GM19239 (cell line): ENCODE data around the gene GNAQ.

Experiments used
- DNase-seq: peaks from one replicate; pipeline ENCODE4 v3.0.0; 2011; ENCODE audit warnings: low spot score; ENCODE audit not compliant: insufficient read length
- FAIRE-seq: peaks from 2 replicates; lab custom pipeline; 2011; peaks lifted over from hg19 to GRCh38; lab: Jason Lieb, UNC

Gene GNAQ

DNA sequence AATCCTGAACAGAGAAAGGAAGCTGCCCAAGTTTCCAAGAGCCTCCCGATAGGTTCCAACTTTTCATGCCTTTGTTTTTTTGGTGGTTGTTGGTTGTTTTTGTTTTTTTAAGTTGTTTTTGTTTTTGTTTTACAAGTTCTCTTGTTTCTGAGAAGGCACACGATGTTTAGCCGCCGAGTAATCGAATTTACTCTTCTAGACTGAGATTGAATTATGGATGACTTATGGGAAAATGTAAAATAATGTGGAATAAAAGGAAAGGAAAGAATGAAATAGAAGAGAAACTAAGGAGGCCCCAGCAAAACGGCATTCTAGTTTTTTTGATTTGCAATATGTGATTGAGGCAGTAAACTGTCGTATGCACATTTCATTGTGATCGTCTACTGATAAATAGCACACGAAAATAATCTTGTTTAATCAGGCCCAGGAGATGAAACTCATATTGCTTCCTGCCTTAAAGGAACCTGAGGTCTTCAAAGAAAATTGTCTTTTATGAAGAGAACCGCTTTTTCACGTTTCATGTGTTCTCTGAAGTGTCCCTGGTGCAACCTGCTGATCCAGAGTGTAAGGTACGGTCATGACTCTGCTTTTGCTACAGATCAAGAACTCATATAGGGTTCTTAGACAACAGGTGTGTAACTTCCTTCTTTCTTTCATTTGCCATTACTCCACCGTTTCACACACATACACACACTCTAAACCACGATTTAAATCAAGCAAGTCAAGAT, 1.3 kb upstream of the GNAQ start:
- no peak for FAIRE-seq

DNA sequence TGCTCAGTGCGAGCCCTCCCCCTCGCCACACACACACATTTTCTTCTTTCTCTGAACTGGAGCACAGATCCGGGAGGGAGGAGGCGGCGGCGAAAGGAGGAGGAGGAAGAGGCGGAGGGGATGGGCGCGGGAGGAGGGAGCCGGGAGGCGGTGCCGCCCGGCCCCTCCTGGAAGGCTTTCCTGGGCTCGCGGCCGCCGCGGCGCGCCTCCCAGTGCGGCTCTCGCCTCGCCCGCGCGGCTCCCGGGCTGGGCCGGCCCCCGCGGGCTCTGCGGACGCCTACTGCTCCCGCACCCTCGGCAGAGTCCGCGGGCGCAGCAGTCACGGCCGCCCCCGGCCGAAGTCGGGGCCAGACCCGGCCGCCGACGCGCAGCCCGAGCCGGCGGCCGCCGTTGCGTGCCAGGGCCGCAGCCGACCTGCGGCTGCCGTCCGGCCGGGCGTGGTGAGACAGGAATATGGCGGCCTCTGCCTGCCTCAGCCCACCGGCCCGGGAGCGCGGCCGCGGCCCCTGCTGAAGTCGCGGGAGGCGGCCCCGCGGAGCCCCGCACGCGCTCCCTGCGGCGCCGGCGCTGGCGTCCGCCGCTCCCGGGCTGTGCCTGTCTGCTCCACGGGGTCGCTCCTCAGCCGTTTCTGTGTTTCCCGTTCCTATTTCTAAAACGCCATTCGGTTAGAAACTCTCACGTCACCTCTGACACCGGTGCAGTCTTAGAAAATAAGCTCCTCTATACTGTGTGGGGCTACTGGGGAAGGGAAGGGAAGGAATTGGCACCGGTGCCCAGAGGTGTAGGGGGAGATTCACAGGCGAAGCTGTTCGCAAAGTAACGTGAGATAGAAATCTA, 500 bp upstream of the GNAQ start:
- DNase-seq, result peak; percentile 18
- no peak for FAIRE-seq

More for the DNA sequence above, 1.3 kb upstream of the GNAQ start:
- DNase-seq, result no peak

DNA sequence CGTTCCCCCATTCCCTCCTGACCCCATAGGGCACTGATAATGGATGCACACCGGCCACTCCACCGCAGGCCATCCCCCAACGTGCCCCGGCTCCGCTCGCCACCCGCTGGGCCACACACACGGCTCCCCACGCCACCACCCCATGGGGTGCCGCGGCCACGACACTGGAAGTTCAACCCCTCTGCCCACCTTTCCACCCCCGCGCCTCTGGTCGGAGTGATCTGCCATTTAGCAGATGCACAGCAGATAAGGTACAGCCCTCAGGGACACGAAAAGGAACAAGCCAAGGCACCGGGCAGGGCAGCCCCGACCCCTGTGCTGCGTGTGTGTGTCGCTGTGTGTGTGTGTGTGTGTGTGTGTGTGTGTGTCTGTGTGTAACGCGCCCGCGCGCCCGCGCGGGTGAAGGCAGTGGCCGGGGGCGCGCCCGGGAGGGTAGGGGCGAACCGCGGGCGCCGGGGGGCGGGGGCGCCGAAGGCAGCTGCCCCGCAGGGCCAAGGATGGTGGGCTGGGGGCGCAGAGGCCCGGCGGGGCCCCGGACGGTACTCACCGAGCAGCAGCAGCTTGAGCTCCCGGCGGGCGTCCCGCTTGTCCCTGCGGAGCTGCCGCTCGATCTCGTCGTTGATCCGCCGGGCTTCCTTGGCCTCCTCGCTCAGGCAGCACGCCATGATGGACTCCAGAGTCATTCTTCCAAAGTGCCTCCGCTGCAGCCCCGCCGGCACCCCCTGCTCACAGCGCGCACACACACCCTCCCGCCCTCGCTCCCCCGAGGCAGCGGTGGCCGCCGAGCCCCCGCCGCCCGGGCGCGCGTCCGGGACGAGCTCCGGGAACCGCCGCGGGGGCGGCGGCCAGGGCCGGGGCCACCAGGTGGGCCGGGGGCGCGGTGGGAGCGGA, 813 bp downstream of the GNAQ start:
- FAIRE-seq, result no peak
- no peak for DNase-seq

DNA sequence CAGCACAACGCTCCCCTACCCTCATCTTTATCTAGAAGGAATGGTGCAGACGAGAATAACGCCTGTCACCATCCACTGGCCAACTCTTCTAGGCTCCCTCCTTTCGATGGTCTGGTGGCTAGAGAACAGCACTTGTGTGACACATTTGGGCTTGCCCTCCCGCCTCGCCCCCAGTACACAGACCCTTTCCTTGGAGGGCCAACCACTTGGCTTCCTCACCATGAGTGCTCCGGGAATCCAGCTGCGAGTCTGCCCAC, 1.4 kb downstream of the GNAQ start:
- DNase-seq, result no peak
- no peak for FAIRE-seq

DNA sequence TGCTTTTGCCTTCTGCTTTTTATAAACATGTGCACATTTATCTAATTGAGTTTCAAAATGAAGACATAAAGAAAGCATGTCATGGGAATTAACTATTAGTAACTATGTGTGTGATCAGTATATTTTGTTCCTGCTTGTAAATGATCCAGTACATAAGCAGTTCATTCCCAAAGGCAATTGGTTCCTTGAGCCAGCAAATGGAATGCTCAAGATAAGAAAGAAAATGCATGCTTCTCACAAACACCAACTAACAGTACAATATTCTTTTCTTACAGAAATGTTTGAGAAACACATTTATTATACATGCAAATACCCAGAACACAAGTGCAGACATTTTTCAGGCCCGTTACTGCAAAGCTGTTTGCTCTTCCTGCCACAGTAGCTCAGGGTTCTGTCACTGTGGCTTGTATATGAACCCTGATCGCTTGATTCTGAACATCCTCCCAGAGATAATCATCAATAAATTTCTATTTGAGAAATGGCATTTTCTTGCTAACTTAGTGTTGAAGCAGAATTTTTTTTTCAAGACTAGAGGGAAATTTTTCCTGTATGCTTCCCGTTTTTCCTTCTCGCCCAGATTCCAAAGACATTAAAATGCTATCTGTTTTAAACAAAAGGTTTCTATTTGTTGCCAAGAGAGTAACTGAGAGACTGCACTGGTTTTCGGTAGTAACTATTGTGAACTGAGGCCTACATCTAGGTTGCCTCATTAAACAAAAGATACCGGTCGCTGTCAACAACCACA, 1.9 kb downstream of the GNAQ start:
- FAIRE-seq (no peak), DNase-seq (no peak)

DNA sequence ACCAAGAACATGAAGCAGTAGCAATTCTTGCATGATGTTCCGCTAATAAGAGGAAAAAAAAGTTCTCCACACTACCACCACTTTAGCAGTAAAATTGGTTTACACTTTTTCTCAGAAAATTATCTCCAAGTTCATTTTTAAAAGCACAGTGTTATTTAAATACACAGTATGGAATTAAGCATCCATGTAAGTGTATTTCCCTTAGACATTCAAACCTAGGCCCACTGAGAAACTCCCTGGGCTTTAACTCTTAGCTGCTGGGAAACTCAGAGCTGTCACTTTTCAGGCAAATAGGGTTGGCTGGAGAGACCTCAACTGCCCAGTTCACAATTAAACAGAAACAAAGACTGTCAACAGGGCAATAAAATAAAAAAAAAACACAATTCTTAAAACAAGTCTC, 2.7 kb downstream of the GNAQ start:
- DNase-seq (no peak), FAIRE-seq (no peak)

DNA sequence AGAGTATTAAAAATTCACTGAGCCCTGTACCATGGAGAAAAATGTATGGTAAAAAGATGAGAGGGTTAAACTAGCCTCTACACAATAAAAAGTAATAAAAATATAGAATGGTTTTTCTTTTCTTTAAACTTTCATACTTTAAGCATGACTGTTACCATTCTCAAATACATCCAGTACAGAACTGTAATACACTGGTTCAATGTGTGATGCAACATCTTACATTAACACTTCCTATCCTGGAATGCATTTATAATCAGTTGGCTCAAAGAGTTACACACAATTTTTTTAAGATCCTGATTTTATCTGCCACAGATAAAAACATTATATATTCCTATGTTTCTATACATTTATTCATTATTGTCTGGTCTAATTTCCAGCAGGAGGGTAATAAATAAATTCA, 4.7 kb downstream of the GNAQ start:
- no peak for DNase-seq

DNA sequence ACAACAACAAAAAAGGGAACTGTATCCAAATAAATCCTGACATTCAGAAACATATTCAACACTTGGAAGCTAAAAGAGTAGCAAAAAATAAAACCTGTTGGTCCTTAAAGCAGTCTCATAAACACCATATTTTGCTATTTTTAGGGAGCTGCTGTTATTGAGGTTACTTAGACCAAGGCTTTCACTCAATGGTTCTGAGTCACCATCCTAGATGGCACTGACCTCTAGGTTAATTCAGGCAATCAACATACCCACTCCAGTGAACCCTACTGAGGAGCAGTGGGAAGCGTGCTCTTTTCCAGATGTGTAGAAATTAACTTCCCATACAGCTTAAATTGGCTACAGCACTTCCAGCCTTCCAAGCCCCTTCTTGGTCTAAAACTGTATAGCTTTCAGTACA, 5.2 kb downstream of the GNAQ start:
- DNase-seq (no peak), FAIRE-seq (no peak)

More for the DNA sequence above, 4.7 kb downstream of the GNAQ start:
- no peak for FAIRE-seq

DNA sequence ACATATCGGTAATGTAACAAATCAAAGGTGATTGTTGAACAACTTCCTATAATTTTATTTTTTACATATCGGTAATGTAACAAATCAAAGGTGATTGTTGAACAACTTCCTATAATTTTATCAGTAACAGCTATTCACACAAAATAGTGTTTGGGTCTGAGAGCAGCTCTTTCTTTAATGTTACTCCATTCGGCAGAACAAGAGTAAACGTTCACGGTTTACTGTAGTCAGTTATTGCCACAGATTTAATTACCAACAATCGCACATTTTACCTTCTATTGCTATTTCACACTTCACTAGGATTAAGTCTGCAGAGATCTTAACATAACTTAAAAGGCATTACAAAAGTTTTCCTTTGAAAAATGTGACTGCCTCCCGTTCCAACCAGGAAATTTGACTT, 6.4 kb downstream of the GNAQ start:
- FAIRE-seq, result no peak
- no peak for DNase-seq

DNA sequence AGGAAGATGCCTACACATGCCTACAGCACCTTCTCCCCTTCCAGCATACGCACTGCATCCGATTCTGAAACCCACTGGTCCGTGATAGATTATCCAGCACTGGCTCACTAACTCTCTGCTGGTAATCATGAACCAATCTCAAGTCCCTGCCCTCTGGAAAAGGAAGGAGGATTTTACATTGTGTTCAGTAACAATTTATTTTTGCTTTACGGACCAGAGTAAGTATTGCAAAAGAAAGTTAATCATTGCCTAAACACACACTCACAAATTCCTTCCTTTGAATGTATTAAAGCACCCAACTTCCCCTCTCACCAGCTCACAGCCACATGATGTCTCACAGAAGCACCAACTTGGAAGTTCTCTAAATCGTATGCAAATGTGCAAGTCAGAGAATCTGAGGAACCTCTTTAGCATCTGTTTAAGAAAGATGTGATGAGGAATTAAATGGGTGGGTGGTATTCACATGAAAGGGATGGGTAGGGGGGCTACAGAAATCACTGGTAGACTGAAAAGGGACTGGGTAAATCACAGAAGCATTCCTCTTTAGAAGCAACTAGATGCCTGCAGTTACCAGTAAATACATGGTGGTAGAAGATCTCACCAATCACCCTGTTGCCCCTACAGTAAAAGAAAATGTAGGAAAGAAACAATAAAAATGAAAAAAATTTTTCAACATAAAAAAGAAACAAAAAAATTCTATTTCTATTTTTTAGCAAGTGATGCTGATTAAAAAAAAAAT, 8.4 kb downstream of the GNAQ start:
- DNase-seq (no peak), FAIRE-seq (no peak)

DNA sequence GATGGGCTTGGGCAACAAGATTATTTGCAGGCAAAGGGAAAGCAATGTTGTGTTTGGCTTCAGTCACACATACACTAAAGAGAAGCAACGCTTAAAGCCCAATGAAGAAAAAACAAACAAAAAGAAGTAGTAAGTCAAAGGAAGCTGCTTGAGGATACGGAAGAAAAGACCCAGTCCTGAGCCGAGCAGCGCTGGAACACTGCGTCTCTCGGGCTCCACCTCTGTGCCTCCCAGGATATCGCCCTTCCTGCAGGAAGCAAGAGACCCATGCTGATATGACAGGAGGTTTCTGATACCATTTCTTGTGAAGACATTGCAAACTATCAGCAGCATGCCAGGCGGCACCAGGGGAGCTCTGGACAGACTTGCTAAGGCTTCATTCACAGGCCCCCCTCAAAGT, 9.9 kb downstream of the GNAQ start:
- FAIRE-seq (no peak), DNase-seq (no peak)

DNA sequence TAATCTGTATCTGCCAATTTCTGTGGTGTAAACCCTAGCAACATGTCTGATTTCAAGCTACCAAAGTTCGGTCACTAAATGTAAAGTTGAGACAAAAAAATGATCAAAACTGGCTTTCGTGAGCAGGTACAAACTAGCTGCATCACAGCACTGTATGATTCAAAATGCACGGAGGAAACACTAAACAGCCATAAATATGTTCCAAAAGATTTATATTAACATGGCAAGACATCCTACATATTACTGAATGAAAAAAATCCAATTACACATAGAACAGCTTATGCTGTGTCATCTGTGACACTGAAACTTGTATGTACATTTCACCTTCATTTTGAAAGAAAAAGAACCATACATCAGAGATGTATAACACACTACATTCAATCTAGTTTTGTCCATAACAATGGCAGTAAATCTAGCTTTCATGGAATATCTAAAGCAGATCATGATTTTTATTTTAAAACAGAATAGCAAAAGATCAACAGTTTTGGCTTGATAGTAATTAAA, 14.4 kb downstream of the GNAQ start:
- DNase-seq, result no peak
- FAIRE-seq, result no peak

DNA sequence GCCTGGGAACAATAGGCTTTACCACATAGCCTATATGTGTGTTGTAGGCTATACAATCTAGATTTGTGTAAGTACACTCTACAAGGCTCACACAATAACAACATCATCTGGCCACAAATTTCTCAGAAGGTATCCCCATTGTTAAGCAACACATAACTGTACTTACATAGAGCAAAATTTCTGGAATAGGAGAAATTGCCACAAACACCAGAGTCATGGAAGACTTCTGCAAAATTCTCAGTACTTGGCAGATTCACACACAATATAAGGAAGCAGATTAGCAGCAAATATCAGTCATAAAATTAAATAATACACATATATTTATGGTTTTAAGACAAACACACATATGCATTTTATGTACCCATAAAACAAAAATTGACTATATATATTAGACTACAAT, 16.4 kb downstream of the GNAQ start:
- no peak for DNase-seq
- no peak for FAIRE-seq

DNA sequence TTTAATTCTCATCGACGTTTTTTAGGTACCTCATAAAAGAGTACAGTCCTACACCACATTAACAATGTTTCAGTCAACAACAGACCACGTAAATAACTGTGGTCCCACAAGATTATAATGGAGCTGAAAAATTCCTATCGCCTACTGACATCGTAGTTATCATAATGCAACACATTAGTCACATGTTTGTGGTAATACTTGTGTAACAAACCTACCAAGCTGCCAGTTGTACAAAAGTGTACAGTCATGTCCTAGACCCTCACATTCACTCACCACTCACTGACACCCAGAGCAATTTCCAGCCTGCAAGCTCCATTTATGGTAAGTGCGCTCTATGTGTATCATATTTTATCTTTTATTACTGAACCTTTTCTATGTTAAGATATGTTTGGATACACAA, 16.8 kb downstream of the GNAQ start:
- FAIRE-seq, result no peak
- DNase-seq, result no peak

DNA sequence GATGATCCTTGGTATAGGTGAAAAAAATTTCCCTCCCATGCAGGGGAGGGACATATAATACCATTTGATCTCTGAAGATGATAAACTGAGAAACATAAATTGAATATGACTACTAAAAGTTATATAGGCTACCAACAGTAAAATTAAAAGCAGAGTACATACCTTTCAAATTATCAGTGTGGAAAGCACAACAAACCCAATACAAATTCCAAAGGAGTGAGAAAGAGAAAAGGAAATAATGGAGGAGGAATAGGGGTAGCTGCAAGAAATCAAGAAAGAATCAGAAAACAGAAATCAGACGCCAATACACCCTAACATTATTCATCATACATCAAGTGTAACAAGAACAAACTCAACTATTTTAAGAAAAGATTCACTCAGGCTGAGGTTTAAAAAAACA, 17.7 kb downstream of the GNAQ start:
- no peak for FAIRE-seq

DNA sequence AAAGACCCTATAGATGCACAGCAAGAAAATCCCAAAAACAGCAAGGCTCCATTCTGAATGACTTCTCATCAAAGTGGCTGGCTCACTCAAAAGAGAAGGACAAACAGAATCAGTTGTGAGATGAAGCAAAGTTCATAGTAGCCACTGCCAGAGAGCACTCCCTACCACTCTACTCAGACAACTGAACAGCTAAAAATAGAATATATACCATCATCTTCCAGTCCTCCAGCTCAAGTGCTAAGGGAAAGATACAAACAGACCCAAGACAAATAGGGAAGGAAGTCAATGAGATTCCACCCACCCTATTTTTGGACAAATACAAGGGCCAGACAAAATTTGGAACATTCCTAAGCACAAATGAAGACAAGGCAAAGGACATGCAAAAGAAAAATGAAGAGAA, 20.6 kb downstream of the GNAQ start:
- FAIRE-seq (no peak), DNase-seq (no peak)

More for the DNA sequence above, 17.7 kb downstream of the GNAQ start:
- DNase-seq, result no peak

DNA sequence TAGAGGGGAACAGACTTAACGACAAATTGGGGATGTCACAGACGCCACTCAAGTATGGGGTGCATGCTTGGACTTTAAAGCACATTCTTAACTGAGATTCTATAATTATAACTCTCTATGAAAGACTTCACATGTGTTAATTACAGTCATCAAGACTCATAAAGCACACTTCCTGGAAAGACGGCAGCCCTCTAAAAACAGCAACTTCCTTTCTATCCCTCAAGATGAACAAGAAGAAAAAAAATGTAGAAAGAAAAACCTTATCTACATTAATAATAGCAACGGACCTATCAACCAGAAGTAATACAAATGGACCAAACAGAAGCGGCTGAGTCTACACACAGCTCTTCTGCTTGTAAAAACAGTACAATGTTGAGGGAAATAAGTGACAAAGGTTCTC, 21.2 kb downstream of the GNAQ start:
- FAIRE-seq (no peak), DNase-seq (no peak)

DNA sequence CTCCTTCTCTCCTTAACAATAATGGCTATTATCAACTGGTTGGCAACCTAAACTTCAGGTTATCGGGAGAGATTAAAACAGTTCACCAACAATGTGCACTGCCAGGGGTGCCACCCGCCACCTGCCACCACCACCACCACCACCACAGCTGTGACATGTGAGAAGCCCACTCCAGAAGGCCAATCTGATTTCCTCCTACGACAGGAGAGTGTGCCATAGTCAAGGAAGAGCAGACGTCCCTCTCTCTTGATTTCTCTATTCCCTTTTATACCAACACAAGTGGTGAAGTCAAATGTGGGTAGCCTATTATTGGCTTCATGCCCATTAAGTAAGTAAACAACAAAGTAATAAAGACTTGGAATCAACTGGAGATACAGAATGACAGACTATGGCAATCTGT, 22.4 kb downstream of the GNAQ start:
- FAIRE-seq, result no peak
- DNase-seq, result no peak

DNA sequence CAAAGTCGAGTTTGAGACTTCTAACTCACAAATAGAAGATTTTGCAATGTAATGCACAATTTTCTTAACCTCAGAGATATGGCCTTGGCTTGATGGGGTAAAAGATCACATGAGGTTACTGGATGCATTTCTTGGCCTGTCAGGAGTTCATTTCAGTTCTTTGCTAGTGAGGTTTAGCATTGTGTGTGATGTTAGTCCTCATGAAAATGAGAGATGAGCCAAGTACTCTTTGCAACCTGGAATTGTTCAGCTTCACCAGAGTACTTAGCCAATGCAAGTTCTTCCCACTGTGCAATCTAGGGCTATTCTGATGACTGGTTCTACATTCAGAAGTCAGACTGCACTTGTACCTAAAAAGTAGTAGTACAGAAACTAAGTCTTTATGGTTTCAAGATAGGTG, 24.9 kb downstream of the GNAQ start:
- no peak for FAIRE-seq
- no peak for DNase-seq
